ENCODE results near the gene IGSF9.

Gene IGSF9

GRCh38 chr1:159958719-159959380 lies 13.4 kb upstream of the IGSF9 start:
- peak; percentile 59 for DNase-seq (ENCODE audit: low read depth)
- TF ChIP-seq CTCF (IDR thresholded peaks at IDR 0.05; ENCODE audit: insufficient read depth, low read depth, low read length, missing control alignments): no peak
- no peak overlapping the region for H3K4me3 ChIP-seq (ENCODE audit: low read depth, low read length)

GRCh38 chr1:159957824-159958268 lies 12.4 kb upstream of the IGSF9 start:
- TF ChIP-seq CTCF (IDR thresholded peaks at IDR 0.05; ENCODE audit: insufficient read depth, low read depth, low read length, missing control alignments): no peak
- DNase-seq (ENCODE audit: low read depth): no peak
- H3K4me3 ChIP-seq (ENCODE audit: low read depth, low read length): no peak overlapping the region

- DNase-seq (ENCODE audit: low read depth): no peak
- TF ChIP-seq CTCF (IDR thresholded peaks at IDR 0.05; ENCODE audit: insufficient read depth, low read depth, low read length, missing control alignments): no peak
- no peak overlapping the region for H3K4me3 ChIP-seq (ENCODE audit: low read depth, low read length)
Observed at GRCh38 chr1:159955456-159955855, 10.0 kb upstream of the IGSF9 start.

- DNase-seq (ENCODE audit: low read depth): no peak
- TF ChIP-seq CTCF (IDR thresholded peaks at IDR 0.05; ENCODE audit: insufficient read depth, low read depth, low read length, missing control alignments): no peak
- no peak within 1 kb of the TSS for H3K4me3 ChIP-seq (ENCODE audit: low read depth, low read length)
Observed at GRCh38 chr1:159953536-159954515, 8.4 kb upstream of the IGSF9 start, which contains the start of gene SLAMF9. TSS of gene SLAMF9 (minus strand) at chr1:159954237. CDS start at chr1:159954137, 100 bp downstream.

GRCh38 chr1:159952932-159953331 lies 7.5 kb upstream of the IGSF9 start:
- H3K4me3 ChIP-seq (ENCODE audit: low read depth, low read length): no peak overlapping the region
- DNase-seq (ENCODE audit: low read depth): no peak
- TF ChIP-seq CTCF (IDR thresholded peaks at IDR 0.05; ENCODE audit: insufficient read depth, low read depth, low read length, missing control alignments): no peak

- no peak for TF ChIP-seq CTCF (IDR thresholded peaks at IDR 0.05; ENCODE audit: insufficient read depth, low read depth, low read length, missing control alignments)
- no peak for DNase-seq (ENCODE audit: low read depth)
- H3K4me3 ChIP-seq (ENCODE audit: low read depth, low read length): no peak overlapping the region
Observed at GRCh38 chr1:159951551-159951950, 6.1 kb upstream of the IGSF9 start.
